ENCODE measurements around the gene DYNLRB2. TPM values are rescaled to one million over a fixed set of nuclear protein-coding genes. Genes with fewer than 3 reads are reported as not detected.

The DYNLRB2 gene
- polyA plus RNA-seq, 1 of the 3 experiments (the other 2 are of a cell fraction): 0.44 TPM

GRCh38 chr16:80594756-80595155 lies 54.0 kb downstream of the DYNLRB2 start (continued):
- TF ChIP-seq USF1 (IDR thresholded peaks at IDR 0.05; ENCODE audit: borderline replicate concordance, low read depth) (no peak), GATA2 (CRISPR knock-in tag; IDR thresholded peaks at IDR 0.05) (no peak)

GRCh38 chr16:80596507-80597207 lies 55.9 kb downstream of the DYNLRB2 start:
- WGBS (ENCODE audit: low lambda C conversion rate): 5% methylated on average over 7 of the region's 7 CpGs
- no peaks in the 10 kb centered on the region for H3K36me3 ChIP-seq (replicated peaks in 1 of 2; ENCODE audit: control insufficient read depth in 1 of 2, insufficient read depth in 2 of 2, low read length in 1 of 2)
- H2AFZ ChIP-seq (ENCODE audit: low read depth): no peak overlapping the region
- H4K20me1 ChIP-seq (ENCODE audit: insufficient read depth): no peaks in the 10 kb centered on the region
- no peak for DNase-seq
- TF ChIP-seq CTCF (IDR thresholded peaks at IDR 0.05) (no peak), TCF12 (IDR thresholded peaks at IDR 0.05) (no peak), TEAD4 (IDR thresholded peaks at IDR 0.05; ENCODE audit: borderline replicate concordance, insufficient read depth) (no peak), EP300 (IDR thresholded peaks at IDR 0.05; ENCODE audit: borderline replicate concordance in 1 of 2, low read depth in 1 of 2, low read length in 1 of 2) (no peak), MEF2A (IDR thresholded peaks at IDR 0.05; ENCODE audit: borderline replicate concordance, low read depth) (no peak), RCOR1 (IDR thresholded peaks at IDR 0.05; ENCODE audit: low read length) (no peak), NRF1 (IDR thresholded peaks at IDR 0.05; ENCODE audit: low read depth, low read length) (no peak), NFIC (IDR thresholded peaks at IDR 0.05; ENCODE audit: borderline replicate concordance) (no peak), CHD2 (IDR thresholded peaks at IDR 0.05; ENCODE audit: low read length, partially characterized antibody) (no peak), YY1 (IDR thresholded peaks at IDR 0.05; ENCODE audit: low read depth) (no peak), EZH2phosphoT487 (IDR thresholded peaks at IDR 0.05; ENCODE audit: borderline replicate concordance, low read depth) (no peak), MXI1 (IDR thresholded peaks at IDR 0.05; ENCODE audit: low read depth, low read length) (no peak), GATA2 (CRISPR knock-in tag; IDR thresholded peaks at IDR 0.05) (no peak), FOXM1 (IDR thresholded peaks at IDR 0.05; ENCODE audit: low read depth) (no peak)
- H3K4me3 ChIP-seq (ENCODE audit: low read depth in 2 of 2, low read length in 1 of 2): no peak overlapping the region
- POLR2A ChIA-PET: no interaction called here
- no peaks in the 10 kb centered on the region for H3K4me1 ChIP-seq (ENCODE audit: control insufficient read depth in 1 of 2, insufficient read depth in 2 of 2, low read depth in 1 of 2, low read length in 1 of 2)
- no peaks in the 10 kb centered on the region for H3K9me3 ChIP-seq
- H3K27ac ChIP-seq (ENCODE audit: low read depth in 2 of 2, low read length in 1 of 2): no peak overlapping the region
- CTCF ChIA-PET: no interaction called here
- H3K9me2 ChIP-seq: no peaks in the 10 kb centered on the region
- no peaks in the 10 kb centered on the region for H3K27me3 ChIP-seq (ENCODE audit: insufficient read depth)
- no peak overlapping the region for H3K9ac ChIP-seq
- no peak overlapping the region for H3K4me2 ChIP-seq
- H3F3A ChIP-seq (replicated peaks; ENCODE audit: insufficient read depth): no peaks in the 10 kb centered on the region
- no peaks in the 10 kb centered on the region for H3K79me2 ChIP-seq (ENCODE audit: insufficient read depth)

Measured in SK-N-SH (cell line).